H54 (cell line): Measurements from ENCODE around the gene STK40.

ENCODE experiments used
- DNase-seq: peaks from one replicate; pipeline ENCODE4 v3.0.0; 2011; ENCODE audit warnings: low spot score, mixed read lengths; ENCODE audit not compliant: insufficient read length
- FAIRE-seq: peaks from 3 replicates; lab custom pipeline; 2011; peaks lifted over from hg19 to GRCh38; lab: Jason Lieb, UNC
- POLR2A ChIP-seq: IDR thresholded peaks from 2 replicates; pipeline ENCODE4 v1.6.1; 2011; ENCODE audit warnings: low read depth, mild to moderate bottlenecking, low read length

The STK40 gene

DNA sequence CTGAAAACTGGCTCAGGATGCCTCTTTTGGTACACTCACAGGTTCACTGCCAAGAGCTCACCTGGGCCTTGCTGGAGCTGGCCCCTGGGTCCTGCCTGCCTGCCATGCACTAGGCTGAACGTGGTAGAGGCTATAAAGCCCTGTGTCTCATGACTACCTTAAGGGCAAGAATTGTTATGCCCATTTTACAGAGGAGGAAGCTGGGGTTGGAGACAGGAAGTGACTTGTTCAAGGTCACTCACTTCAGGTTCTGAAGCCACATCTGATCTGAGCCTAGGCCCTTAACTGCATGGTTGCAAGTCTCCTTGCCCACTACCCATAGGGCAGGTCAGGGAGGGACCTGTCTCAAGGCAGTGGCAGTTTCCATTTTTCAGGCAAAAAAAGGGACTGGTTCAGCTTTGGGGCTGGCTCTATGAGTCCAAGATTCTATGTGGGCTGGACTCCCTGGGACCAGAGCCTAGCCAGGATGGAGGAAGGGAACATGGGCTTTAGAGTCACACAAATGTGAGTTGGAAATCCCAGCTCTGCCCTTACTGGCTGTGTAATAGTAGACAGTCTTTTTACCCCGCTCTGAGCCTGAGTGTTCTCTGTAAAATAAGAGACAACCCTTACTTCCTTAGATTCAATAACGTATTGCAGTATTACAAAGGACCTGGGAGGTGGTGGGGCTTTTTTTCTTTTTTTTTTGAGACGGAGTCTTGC, 7.8 kb downstream of the STK40 start:
- no peak for TF ChIP-seq POLR2A
- no peak for DNase-seq

DNA sequence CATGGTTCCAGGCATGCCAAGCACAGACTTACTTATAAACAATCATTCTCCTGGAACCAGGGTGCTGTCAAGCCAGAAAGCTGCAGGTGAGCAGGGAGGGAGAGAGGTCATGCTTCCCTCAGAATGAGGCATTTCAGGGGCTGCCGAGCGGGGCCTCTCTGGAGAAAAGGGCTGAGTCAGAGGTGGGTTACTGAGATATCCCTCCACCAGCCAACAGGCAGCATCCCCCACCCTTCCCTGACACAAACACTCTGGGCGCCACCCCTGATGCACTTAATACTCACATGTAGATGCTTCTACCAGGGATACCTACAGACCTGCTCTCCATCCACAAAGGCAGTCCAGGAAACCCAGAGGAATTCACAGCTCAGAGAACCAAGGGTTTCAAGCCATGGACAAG, 13.1 kb downstream of the STK40 start:
- TF ChIP-seq POLR2A: no peak

More for the DNA sequence above, 7.8 kb downstream of the STK40 start:
- FAIRE-seq: no peak

DNA sequence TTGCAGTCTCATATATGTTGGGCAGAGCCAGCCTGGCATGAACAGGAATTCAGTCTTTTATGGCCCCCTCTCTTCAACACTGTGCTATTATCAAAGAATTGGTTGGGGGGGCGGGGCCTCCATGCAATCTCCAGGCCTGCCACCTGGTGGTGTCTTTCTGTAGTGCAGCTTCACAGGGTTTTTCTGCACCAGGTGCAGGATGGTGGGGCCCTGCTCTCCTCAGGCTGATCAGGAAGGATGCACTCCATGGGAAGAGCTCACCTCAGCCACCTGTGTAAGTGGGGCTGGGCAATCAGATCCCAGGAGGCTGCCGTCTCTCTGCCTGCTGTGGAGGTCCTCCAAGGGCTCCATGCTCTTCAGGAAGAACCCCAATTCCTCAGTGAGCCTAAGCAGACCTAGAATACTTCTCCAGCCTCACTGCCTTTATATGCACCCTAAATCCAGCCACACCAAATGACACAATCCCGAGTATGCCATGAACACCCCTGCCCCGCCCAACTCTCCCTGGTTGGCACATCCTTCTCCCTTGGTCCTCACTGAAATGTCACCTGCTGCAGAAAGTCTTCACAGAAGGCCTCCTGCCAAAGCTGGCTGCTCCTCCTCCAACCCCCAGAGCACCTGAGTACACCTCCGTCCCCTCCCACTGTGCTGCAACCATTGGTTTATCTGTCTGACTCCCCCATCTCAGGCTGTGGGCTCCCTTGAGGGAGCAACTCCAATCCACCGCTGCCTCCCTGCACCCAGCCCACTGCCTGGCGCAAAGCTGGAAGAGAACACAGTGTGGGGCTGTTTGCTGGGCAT, 16.5 kb downstream of the STK40 start:
- peak; percentile 54 for DNase-seq
- no peak for TF ChIP-seq POLR2A
- FAIRE-seq: no peak

More for the DNA sequence above, 13.1 kb downstream of the STK40 start:
- FAIRE-seq: no peak
- no peak for DNase-seq

DNA sequence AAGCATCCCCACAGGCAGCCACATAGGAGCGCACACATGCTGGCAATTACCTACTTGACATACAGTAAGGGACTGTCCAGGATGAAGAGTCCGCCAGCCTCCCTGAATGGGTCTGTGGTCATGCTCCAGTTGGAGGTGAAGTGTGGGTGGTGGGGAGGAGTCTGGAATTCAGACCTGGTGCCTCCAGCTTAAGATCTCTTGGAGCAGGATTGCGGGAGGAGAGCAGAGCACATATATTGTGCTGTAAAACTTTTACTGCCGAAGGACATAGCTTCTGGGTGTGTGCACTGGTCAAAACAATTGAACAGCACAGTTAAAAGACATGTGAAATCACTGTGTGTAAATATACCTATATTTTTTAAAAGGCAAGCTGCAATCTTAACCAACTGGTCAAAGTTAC, 17.9 kb downstream of the STK40 start:
- DNase-seq (no peak), FAIRE-seq (no peak)
- no peak for TF ChIP-seq POLR2A

DNA sequence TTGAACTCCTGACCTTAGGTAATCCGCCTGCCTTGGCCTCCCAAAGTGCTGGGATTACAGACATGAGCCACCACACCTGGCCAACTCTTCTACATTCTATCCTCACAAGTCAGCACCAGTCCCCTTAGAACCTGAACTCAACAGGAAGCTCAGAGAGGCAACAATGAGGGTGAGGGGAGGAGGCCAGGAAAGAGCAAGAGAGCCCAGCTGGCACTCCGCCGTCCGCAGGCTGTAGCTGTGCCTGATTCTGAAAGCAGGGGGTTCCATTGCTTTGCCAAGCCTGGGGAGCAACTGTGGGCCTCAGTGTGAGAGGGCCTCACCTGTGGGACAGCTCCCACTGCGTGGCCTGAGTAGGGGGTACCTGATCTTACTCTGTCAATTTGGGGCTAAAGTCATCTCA, 18.7 kb downstream of the STK40 start:
- DNase-seq (no peak), FAIRE-seq (no peak)
- no peak for TF ChIP-seq POLR2A

DNA sequence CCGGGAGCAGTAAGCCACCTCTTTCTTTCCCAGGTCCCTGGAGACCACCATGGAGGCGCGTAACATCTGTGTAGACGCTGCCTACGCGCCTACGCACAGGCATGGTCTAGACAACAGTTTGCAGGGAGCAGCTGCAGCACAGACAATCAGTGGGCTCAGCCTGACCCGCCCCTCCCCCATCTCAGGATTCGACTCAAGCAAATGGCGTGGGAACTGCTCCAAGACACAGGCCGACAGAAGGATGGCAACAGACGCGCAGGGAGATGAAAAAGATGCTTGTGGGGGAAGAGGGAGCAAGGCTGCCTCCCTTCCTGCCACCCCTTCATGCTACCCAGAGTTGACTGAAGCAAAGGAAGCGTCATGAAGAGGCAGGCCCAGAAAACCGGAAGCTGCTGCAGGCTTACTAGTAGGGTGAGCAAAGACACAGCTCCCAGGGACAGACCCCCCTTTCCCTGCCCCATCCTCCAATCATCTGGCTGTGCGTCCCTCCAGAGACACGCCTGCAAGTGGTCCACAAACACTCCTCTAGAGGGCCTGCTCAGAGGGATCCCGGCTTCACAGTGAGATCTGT, 19.5 kb downstream of the STK40 start:
- TF ChIP-seq POLR2A: no peak
- no peak for DNase-seq
- no peak for FAIRE-seq

DNA sequence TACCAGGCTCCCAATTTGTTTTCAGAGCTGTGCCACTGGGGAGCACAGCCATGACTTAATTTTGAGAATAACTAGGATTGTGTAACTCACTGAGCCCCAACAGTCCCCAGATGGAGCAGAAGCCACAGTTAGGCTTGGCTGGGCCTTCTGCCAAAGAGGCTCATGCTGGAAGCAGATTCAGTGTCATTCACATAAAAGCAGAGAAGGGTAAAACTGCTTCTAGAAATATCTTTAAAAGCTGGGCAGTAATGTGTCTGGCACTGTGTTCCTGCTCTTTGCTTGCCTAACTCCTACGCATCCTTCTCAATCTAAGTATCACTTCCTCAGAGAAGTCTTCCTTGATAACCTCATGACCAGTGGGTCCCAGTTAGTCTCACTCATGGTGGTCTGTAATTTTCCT, 20.3 kb downstream of the STK40 start:
- DNase-seq (no peak), FAIRE-seq (no peak)
- no peak for TF ChIP-seq POLR2A

DNA sequence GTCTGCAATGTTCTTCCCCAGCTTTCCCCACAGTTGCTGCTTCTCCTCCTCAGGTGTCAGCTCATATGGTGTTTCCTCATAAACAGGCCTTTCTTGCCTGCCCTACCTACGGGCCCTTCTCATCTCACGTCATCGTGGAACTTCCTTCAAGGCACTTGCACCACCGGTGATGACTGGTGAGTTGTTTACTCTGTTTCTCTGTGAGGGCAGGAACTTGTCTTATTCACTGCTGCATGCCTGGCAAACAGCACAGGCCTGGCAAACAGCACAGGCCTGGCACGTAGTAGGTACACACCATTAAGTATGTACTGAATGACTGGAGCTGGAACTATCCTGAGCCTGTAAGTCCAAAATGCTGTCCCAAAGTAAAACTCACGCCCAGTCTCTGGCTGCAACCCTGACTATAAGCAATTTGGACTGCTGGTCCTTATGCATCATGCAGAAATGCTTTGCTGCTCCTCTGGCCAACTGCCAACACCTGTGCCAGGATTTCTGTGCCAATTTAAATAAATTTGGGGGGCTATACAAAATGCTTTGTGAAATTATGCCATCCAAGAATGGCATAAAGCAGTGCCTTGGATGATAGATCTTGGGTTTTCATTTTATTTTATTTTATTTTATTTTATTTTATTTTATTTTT, 25.7 kb downstream of the STK40 start:
- no peak for TF ChIP-seq POLR2A
- DNase-seq (no peak), FAIRE-seq (no peak)

DNA sequence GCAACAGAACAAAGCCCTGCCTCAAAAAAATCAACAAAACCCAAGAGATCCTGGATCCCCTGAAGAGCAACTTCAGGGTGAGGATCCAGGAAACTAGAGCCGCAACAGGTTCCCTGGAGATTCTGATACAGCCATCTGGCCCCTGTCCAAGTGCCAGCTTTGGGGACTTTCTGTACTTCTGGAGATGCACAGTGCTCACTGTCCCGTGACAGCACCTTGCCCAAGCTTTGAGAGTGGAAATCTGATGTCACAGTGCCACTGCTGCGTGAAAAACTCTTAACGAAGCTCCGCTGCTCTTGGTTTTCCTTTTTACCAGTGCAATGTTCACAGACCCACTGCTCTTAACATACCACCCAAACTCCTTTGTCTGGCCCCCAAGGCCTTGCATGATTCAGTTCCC, 26.3 kb downstream of the STK40 start:
- no peak for TF ChIP-seq POLR2A
- no peak for DNase-seq
- no peak for FAIRE-seq

DNA sequence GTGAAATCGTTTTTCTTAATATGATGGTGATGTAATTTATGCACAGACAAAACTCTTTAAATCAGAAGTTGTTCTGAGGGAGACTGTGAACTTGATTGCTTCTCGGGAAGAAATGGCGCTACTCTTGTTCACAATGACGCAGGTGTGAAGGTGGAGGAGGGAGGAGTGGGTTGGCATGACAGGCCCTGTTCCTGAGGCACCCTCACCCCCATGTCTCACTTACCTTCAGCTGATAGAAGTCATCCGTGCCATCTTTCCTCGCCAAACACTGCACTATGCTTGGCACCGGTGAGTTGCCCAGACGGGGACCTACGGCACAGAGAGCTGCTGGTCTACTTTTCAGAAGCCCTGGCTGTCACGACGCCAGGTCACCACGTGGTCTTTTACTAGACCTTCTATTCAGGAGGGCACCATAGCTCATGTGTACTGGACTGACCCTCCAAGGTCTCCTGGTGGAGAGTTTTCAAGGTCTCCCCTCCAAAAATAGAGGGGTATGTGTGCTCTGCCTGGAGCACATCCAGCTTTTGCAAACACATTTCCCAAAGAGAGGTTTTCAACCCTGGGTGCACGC, 27.1 kb downstream of the STK40 start:
- FAIRE-seq: no peak
- no peak for TF ChIP-seq POLR2A

DNA sequence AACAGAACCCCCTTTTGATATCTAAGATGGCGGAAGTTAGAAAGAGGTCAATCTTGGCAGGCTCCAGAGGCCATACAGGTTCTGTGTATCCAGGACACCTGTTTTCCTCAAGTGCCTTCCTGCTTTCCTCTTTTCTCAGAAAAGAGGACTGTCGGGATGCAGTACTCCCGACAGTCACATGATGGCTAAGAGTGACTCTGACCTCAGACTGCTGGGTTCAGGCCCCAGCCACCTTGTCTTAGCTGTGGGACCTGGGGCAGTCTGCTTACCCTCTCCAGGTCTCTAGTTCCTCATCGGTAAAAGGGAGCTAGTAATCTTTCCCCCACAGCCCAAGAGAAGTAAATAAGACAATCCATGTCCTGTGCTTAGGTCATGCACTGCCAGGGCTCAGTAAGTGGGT, 29.9 kb downstream of the STK40 start:
- TF ChIP-seq POLR2A: no peak
- DNase-seq (no peak), FAIRE-seq (no peak)

More for the DNA sequence above, 27.1 kb downstream of the STK40 start:
- no peak for DNase-seq

DNA sequence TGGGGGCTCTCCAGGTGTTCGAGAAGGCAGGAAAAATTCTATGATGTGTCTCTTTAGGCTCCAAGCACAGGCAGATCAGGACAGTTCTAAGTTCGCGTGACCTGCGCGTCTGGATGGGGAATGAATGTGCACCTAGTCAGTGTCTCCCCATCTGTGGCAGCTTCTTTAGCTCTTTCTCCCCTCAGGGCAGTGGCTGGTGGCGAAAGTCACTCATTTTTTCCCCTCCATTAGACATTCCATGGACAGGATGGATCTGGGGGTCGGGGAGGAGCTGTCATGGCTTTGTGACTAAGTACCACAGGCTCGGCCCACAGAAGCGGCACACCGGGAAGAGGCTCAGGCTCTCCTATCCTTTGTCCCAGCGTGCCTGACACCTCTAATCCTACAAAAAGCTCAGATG, 31.2 kb downstream of the STK40 start:
- FAIRE-seq: no peak
- no peak for TF ChIP-seq POLR2A
- no peak for DNase-seq
